ENCODE results near the gene RASL12.

GRCh38 chr15:65049418-65049840 is 18.4 kb downstream of the RASL12 start:
- no peak for TF ChIP-seq GATA2 (IDR thresholded peaks at IDR 0.05; ENCODE audit: low read depth, low read length)
- TF ChIP-seq GATA3 (IDR thresholded peaks at IDR 0.05; ENCODE audit: low read depth, low read length): no peak
